Calu3 (cell line): ENCODE results near the gene CFAP45. TPM values are rescaled to one million over a fixed set of nuclear protein-coding genes. Genes with fewer than 3 reads are reported as not detected.

Source experiments
- BruUV-seq: library from RNA; stranded (reverse); fragments of 400-500 nt; replicated peaks from 2 replicates; lab custom pipeline; 2021; lab: Mats Ljungman, UMichigan
- CTCF ChIA-PET: fragments of 300-600 bp; sonication (Branson Sonifier 250); formaldehyde crosslinking; loops from one replicate; lab custom pipeline; 2022; ENCODE audit warnings: antibody characterized with exemption; lab: Charles Lee
- DNase-seq: peaks from one replicate; pipeline ENCODE4 v3.0.0; 2022
- H3K27ac Mint-ChIP-seq: one replicate; pipeline ENCODE4 v1.8.0; 2022; ENCODE audit warnings: mixed read lengths; ENCODE audit not compliant: unreplicated experiment
- H3K27me3 Mint-ChIP-seq: one replicate; pipeline ENCODE4 v1.8.0; 2022; ENCODE audit warnings: mixed read lengths; ENCODE audit not compliant: unreplicated experiment
- H3K36me3 Mint-ChIP-seq: one replicate; pipeline ENCODE4 v1.8.0; 2022; ENCODE audit warnings: mild to moderate bottlenecking, moderate library complexity, mixed read lengths; ENCODE audit not compliant: insufficient read depth, unreplicated experiment
- H3K4me1 Mint-ChIP-seq: one replicate; pipeline ENCODE4 v1.8.0; 2022; ENCODE audit warnings: mild to moderate bottlenecking, low read depth, mixed read lengths; ENCODE audit not compliant: unreplicated experiment
- H3K4me3 Mint-ChIP-seq: one replicate; pipeline ENCODE4 v1.8.0; 2022; ENCODE audit warnings: mild to moderate bottlenecking, low read depth, moderate library complexity, mixed read lengths; ENCODE audit not compliant: unreplicated experiment
- H3K9me3 Mint-ChIP-seq: one replicate; pipeline ENCODE4 v1.8.0; 2022; ENCODE audit warnings: low read depth, mixed read lengths; ENCODE audit not compliant: unreplicated experiment
- CTCF ChIP-seq: fragments of 200-600 bp; IDR thresholded peaks from one replicate; pipeline ENCODE4 v1.8.0; 2022; ENCODE audit warnings: antibody characterized with exemption; ENCODE audit not compliant: unreplicated experiment
- intact Hi-C: fragments of 100-400 bp; cut with micrococcal nuclease; formaldehyde crosslinking; loops from one replicate; pipeline ENCODE4 v1.10.0; 2022; ENCODE audit not compliant: unreplicated experiment
- total RNA-seq: library from RNA; stranded (reverse); gene quantifications from 2 replicates; pipeline ENCODE4 v1.2.3, GENCODE V29; 2022

The CFAP45 gene
- total RNA-seq, 1 experiment from 2014 or later = 1.8 TPM

GRCh38 chr1:159937054-159937750 is 37.2 kb upstream of the CFAP45 start:
- no peak for DNase-seq
- no peak for TF ChIP-seq CTCF
- Mint-ChIP-seq H3K27me3 (no peaks in the 10 kb centered on the region), H3K27ac (no peak overlapping the region), H3K4me1 (peaks cover 39% of the 10 kb centered on the region), H3K4me3 (no peak overlapping the region), H3K36me3 (no peaks in the 10 kb centered on the region), H3K9me3 (no peaks in the 10 kb centered on the region)
- intact Hi-C loops = loop anchor here (10.0 kb wide), 1 partner anchor 148 kb away; the partner anchor contains the start of gene KCNJ9
- no TSS peak for BruUV-seq
- CTCF ChIA-PET = interaction anchor here (0.7 to 5.4 kb wide), 3 partner anchors 8 to 69 kb away, joined by 3 to 55 read pairs (median 5); partner anchors contain the start of gene IGSF9

GRCh38 chr1:159936273-159936904 is 36.4 kb upstream of the CFAP45 start:
- no peaks in the 10 kb centered on the region for H3K9me3 Mint-ChIP-seq
- H3K4me1 Mint-ChIP-seq = peaks cover 39% of the 10 kb centered on the region
- BruUV-seq = no TSS peak
- no peak overlapping the region for H3K4me3 Mint-ChIP-seq
- CTCF ChIA-PET = interaction anchor here (0.7 to 5.4 kb wide), 2 partner anchors 70 to 138 kb away, joined by 3 to 55 read pairs; no protein-coding TSS in a partner anchor
- TF ChIP-seq CTCF = peak; percentile 100
- H3K27me3 Mint-ChIP-seq = no peaks in the 10 kb centered on the region
- H3K36me3 Mint-ChIP-seq = no peaks in the 10 kb centered on the region
- intact Hi-C loops = loop anchor here (1.0 to 10.0 kb wide), 2 partner anchors 70 to 148 kb away; partner anchors contain the start of gene KCNJ9
- H3K27ac Mint-ChIP-seq = no peak overlapping the region
- peak; percentile 93 for DNase-seq

GRCh38 chr1:159935719-159936272 is 35.8 kb upstream of the CFAP45 start:
- BruUV-seq = no TSS peak
- H3K27me3 Mint-ChIP-seq = no peaks in the 10 kb centered on the region
- peaks cover 39% of the 10 kb centered on the region for H3K4me1 Mint-ChIP-seq
- H3K4me3 Mint-ChIP-seq = no peak overlapping the region
- no peak overlapping the region for H3K27ac Mint-ChIP-seq
- no peaks in the 10 kb centered on the region for H3K9me3 Mint-ChIP-seq
- CTCF ChIA-PET = interaction anchor here (0.7 to 4.8 kb wide), 2 partner anchors 72 to 137 kb away, joined by 3 to 20 read pairs; no protein-coding TSS in a partner anchor
- peaks cover 3% of the 10 kb centered on the region for H3K36me3 Mint-ChIP-seq
- no peak for TF ChIP-seq CTCF
- intact Hi-C loops = loop anchor here (1.0 to 10.0 kb wide), 2 partner anchors 71 to 149 kb away; partner anchors contain the start of gene KCNJ9
- no peak for DNase-seq

GRCh38 chr1:159935305-159935704 is 35.3 kb upstream of the CFAP45 start:
- H3K27me3 Mint-ChIP-seq = no peaks in the 10 kb centered on the region
- BruUV-seq = no TSS peak
- CTCF ChIA-PET = interaction anchor here (0.7 to 4.8 kb wide), 2 partner anchors 73 to 137 kb away, joined by 3 to 20 read pairs; no protein-coding TSS in a partner anchor
- peaks cover 39% of the 10 kb centered on the region for H3K4me1 Mint-ChIP-seq
- H3K36me3 Mint-ChIP-seq = peaks cover 6% of the 10 kb centered on the region
- no peak for TF ChIP-seq CTCF
- DNase-seq = no peak
- intact Hi-C loops = loop anchor here (10.0 kb wide), 1 partner anchor 149 kb away; the partner anchor contains the start of gene KCNJ9
- H3K4me3 Mint-ChIP-seq = no peak overlapping the region
- no peak overlapping the region for H3K27ac Mint-ChIP-seq
- no peaks in the 10 kb centered on the region for H3K9me3 Mint-ChIP-seq
